Measurements from ENCODE around the gene EPB41L3. TPM values are rescaled to one million over a fixed set of nuclear protein-coding genes. Genes with fewer than 3 reads are reported as not detected.

Gene EPB41L3
- total RNA-seq, 2 experiments from 2014 or later, result 0.31 TPM; not detected in 1

DNA sequence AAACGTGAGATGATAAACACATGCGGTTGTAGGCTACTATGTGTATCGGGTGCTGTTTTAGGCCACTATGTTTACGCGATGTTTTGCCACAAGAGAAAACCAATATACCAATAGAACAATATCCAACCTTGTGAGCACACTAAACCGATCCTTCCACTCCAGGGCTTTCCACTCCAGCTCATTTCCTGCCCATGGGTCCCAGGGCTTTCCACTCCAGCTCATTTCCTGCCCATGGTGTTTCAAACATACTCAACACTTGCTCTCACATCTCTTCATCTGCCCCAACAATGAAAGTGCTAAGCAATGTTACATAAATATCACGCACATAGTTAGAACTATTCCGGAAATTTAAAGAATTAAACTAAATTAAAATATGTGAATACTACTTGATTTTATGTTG, 80.0 kb downstream of the EPB41L3 start:
- Mint-ChIP-seq H3K36me3 (ENCODE audit: low read depth) (no peaks in the 10 kb centered on the region), H3K27ac (no peak overlapping the region), H3K9me3 (no peaks in the 10 kb centered on the region), H3K27me3 (peaks cover 11% of the 10 kb centered on the region), H3K4me1 (ENCODE audit: low read depth) (no peaks in the 10 kb centered on the region), H3K4me3 (no peak overlapping the region)
- CTCF ChIA-PET, result no interaction called here
- POLR2A ChIA-PET, result no interaction called here
- DNase-seq, result no peak
- no peak for TF ChIP-seq CTCF (IDR thresholded peaks at IDR 0.05)
- intact Hi-C loops (cut with micrococcal nuclease), result no loop called here
- ATAC-seq, result no peak

DNA sequence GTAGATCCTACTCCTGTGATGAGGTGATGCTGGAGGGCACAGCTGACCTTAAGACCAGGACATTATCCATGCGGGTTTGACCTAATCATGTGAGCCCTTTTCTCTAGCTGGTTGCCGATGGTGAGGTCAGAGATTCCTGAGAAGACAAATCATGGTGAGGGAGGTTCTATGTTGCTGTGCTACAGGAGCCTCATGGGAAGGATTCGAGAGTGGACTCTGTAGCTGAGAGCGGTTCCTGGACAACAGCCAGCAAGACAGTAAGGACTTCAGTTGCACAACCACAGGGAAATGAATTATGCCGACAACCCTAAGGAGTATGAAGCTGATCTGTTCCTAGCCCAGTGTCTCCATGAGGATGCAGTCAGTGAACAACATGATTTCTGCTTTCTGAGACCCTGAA, 80.4 kb downstream of the EPB41L3 start:
- no peak for ATAC-seq
- DNase-seq, result no peak
- POLR2A ChIA-PET, result no interaction called here
- intact Hi-C loops (cut with micrococcal nuclease), result no loop called here
- CTCF ChIA-PET, result no interaction called here
- no peak for TF ChIP-seq CTCF (IDR thresholded peaks at IDR 0.05)
- Mint-ChIP-seq H3K27me3 (peaks cover 11% of the 10 kb centered on the region), H3K4me1 (ENCODE audit: low read depth) (no peaks in the 10 kb centered on the region), H3K27ac (no peak overlapping the region), H3K36me3 (ENCODE audit: low read depth) (no peaks in the 10 kb centered on the region), H3K9me3 (no peaks in the 10 kb centered on the region), H3K4me3 (no peak overlapping the region)

DNA sequence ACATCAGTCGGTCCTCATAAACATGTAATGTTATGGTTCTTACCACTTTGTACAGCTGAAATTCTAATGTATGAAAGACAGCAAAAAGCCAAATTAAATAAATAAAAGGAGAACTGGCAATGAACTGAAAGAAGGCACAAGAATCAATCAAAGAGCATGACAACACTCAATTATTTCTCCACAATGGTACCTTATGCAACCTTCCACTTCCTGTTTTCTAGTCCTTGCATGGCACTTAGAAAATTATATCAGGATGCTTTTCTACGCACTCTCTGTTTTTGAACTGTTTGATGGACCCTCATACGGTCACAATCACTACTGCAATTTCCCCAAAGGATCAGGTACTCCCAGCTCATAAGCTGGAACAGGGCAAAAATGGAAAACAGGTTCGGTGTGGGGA, 81.6 kb downstream of the EPB41L3 start:
- DNase-seq (no peak), ATAC-seq (no peak)
- Mint-ChIP-seq H3K27ac (no peak overlapping the region), H3K27me3 (peaks cover 10% of the 10 kb centered on the region), H3K36me3 (ENCODE audit: low read depth) (no peaks in the 10 kb centered on the region), H3K4me3 (no peak overlapping the region), H3K9me3 (no peaks in the 10 kb centered on the region), H3K4me1 (ENCODE audit: low read depth) (no peaks in the 10 kb centered on the region)
- CTCF ChIA-PET, result interaction anchor here (0.6 kb wide), 1 partner anchor 18 kb away, joined by 3 read pairs; no protein-coding TSS in a partner anchor
- no peak for TF ChIP-seq CTCF (IDR thresholded peaks at IDR 0.05)
- POLR2A ChIA-PET, result no interaction called here
- intact Hi-C loops (cut with micrococcal nuclease), result no loop called here

DNA sequence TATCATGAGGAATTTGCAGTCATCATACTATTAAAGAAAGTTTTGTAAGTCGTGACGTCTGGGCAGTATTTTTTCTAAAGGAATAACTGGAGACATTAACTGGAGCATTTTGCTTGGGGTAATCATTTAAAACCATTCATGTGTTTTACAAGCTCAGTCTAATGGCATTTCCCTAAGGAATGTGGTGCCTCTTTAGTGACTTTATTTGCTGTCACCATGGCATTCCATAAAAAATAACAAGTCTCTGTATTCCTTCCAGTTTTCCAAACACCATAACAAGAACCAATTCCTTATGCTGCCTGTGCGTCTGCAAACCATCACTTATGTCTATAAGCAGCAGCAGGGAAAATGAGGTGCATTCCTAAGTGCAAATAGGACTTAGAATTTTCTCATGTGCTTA, 82.8 kb downstream of the EPB41L3 start:
- intact Hi-C loops (cut with micrococcal nuclease), result no loop called here
- Mint-ChIP-seq H3K4me1 (ENCODE audit: low read depth) (no peaks in the 10 kb centered on the region), H3K27me3 (peaks cover 4% of the 10 kb centered on the region), H3K9me3 (no peaks in the 10 kb centered on the region), H3K4me3 (no peak overlapping the region), H3K36me3 (ENCODE audit: low read depth) (no peaks in the 10 kb centered on the region), H3K27ac (no peak overlapping the region)
- ChIA-PET CTCF (no interaction called here), POLR2A (no interaction called here)
- ATAC-seq, result no peak
- DNase-seq, result no peak
- no peak for TF ChIP-seq CTCF (IDR thresholded peaks at IDR 0.05)

GRCh38 chr18:5457462-5457957, 86.3 kb downstream of the EPB41L3 start:
- H3K36me3 Mint-ChIP-seq (ENCODE audit: low read depth), result no peaks in the 10 kb centered on the region
- ChIA-PET CTCF (interaction anchor here (1.0 to 2.4 kb wide), 3 partner anchors 9 to 15 kb away, joined by 3 to 9 read pairs (median 8); no protein-coding TSS in a partner anchor), POLR2A (no interaction called here)
- H3K27ac Mint-ChIP-seq, result peak overlapping the region; percentile 18
- no peaks in the 10 kb centered on the region for H3K9me3 Mint-ChIP-seq
- intact Hi-C loops (cut with micrococcal nuclease), result no loop called here
- H3K4me1 Mint-ChIP-seq (ENCODE audit: low read depth), result peaks cover 2% of the 10 kb centered on the region
- DNase-seq, result no peak
- H3K27me3 Mint-ChIP-seq, result no peaks in the 10 kb centered on the region
- H3K4me3 Mint-ChIP-seq, result no peak overlapping the region
- no peak for ATAC-seq
- no peak for TF ChIP-seq CTCF (IDR thresholded peaks at IDR 0.05)
